Measurements from ENCODE around the gene DMRT1. TPM values are rescaled to one million over a fixed set of nuclear protein-coding genes. Genes with fewer than 3 reads are reported as not detected.
A peak's percentile ranks its signal among the peaks of the same experiment; 100 is the strongest.

DMRT1 gene
- total RNA-seq, 1 experiment from 2014 or later: not detected

- DNase-seq (ENCODE audit: low spot score) (peak; percentile 79), ATAC-seq (peak; percentile 14)
- ChIA-PET CTCF (interaction anchor here (0.8 to 3.1 kb wide), 9 partner anchors 9 to 84 kb away, joined by 3 to 17 read pairs (median 4); partner anchors contain the start of gene DMRT2), POLR2A (interaction anchor here (1.8 kb wide), 1 partner anchor 9 kb away, joined by 6 read pairs; no protein-coding TSS in a partner anchor)
- peaks cover 98% of the 10 kb centered on the region for H3K27me3 Mint-ChIP-seq (ENCODE audit: low read depth)
- TF ChIP-seq ZNF138 (CRISPR knock-in tag; conservative IDR thresholded peaks at IDR 0.05) (no peak), ZNF416 (CRISPR knock-in tag; IDR thresholded peaks at IDR 0.05) (no peak), USF2 (CRISPR knock-in tag; IDR thresholded peaks at IDR 0.05) (no peak), HMGXB4 (CRISPR knock-in tag; IDR thresholded peaks at IDR 0.05) (no peak), MLX (CRISPR knock-in tag; IDR thresholded peaks at IDR 0.05) (no peak), ATF3 (CRISPR knock-in tag; conservative IDR thresholded peaks at IDR 0.05) (no peak), MYBL2 (CRISPR knock-in tag; IDR thresholded peaks at IDR 0.05) (0 out of 2 replicates have a peak, but pooled peaks have one; percentile 45), FOXP4 (CRISPR knock-in tag; IDR thresholded peaks at IDR 0.05) (0 out of 2 replicates have a peak, but pooled peaks have one; percentile 2), AFF4 (CRISPR knock-in tag; IDR thresholded peaks at IDR 0.05; ENCODE audit: borderline replicate concordance) (no peak), SOX15 (CRISPR knock-in tag; IDR thresholded peaks at IDR 0.05) (no peak), ZNF263 (CRISPR knock-in tag; IDR thresholded peaks at IDR 0.05; ENCODE audit: low read depth) (peak; percentile 87; the same call in 1 of the 2 replicates), NFATC4 (CRISPR knock-in tag; IDR thresholded peaks at IDR 0.05) (no peak)
- no peaks in the 10 kb centered on the region for H3K36me3 Mint-ChIP-seq
- H3K9me3 Mint-ChIP-seq: no peaks in the 10 kb centered on the region
- no peak within 1 kb of the TSS for H3K27ac Mint-ChIP-seq
- peak within 1 kb of the TSS; percentile 61 for H3K4me3 Mint-ChIP-seq
- peaks cover 53% of the 10 kb centered on the region for H3K4me1 Mint-ChIP-seq
These were observed 134.9 kb downstream of the DMRT1 start, which contains the start of gene DMRT3 for GRCh38 chr9:976258-976942. DMRT3 (plus strand) TSS chr9:976655; CDS start chr9:977002, 347 bp downstream.
